Astrocyte (in vitro differentiated cells and primary cell): Measurements from ENCODE around the gene GEN1. TPM values are rescaled to one million over a fixed set of nuclear protein-coding genes. Genes with fewer than 3 reads are reported as not detected.

ENCODE experiments used
- DNase-seq: peaks from one replicate; pipeline ENCODE4 v3.0.0-alpha.2; 2010; ENCODE audit warnings: low read depth
- FAIRE-seq: peaks from 2 replicates; lab custom pipeline; 2011; peaks lifted over from hg19 to GRCh38; lab: Jason Lieb, UNC
- H2AFZ ChIP-seq: 2 replicates; pipeline ENCODE4 v1.6.0; 2012; ENCODE audit warnings: low read depth, low read length, inconsistent platforms
- H3K27ac ChIP-seq: 2 replicates; pipeline ENCODE4 v1.5.1; 2011; ENCODE audit warnings: low read depth, low read length, inconsistent platforms
- H3K27me3 ChIP-seq: 2 replicates; pipeline ENCODE4 v1.6.0; 2011; ENCODE audit warnings: low read length, inconsistent platforms; ENCODE audit not compliant: insufficient read depth
- H3K36me3 ChIP-seq: 2 replicates; pipeline ENCODE4 v1.5.1; 2011; ENCODE audit warnings: low read length, inconsistent platforms; ENCODE audit not compliant: insufficient read depth
- H3K4me1 ChIP-seq: 2 replicates; pipeline ENCODE4 v1.5.1; 2011; ENCODE audit warnings: low read length, inconsistent platforms; ENCODE audit not compliant: insufficient read depth
- H3K4me2 ChIP-seq: 2 replicates; pipeline ENCODE4 v1.6.0; 2012; ENCODE audit warnings: low read length, inconsistent platforms
- H3K4me3 ChIP-seq: 2 replicates; pipeline ENCODE4 v1.5.1; 2011; ENCODE audit warnings: low read depth, mild to moderate bottlenecking, low read length, inconsistent platforms; ENCODE audit not compliant: insufficient read depth
- H3K79me2 ChIP-seq: 2 replicates; pipeline ENCODE4 v1.6.0; 2012; ENCODE audit warnings: mild to moderate bottlenecking, low read length, inconsistent platforms; ENCODE audit not compliant: insufficient read depth
- H3K9ac ChIP-seq: 2 replicates; pipeline ENCODE4 v1.6.0; 2012; ENCODE audit warnings: mild to moderate bottlenecking, low read length, inconsistent platforms
- H3K9me3 ChIP-seq: 2 replicates; pipeline ENCODE4 v1.5.1; 2012; ENCODE audit warnings: low read depth, mild to moderate bottlenecking, low read length, inconsistent platforms; ENCODE audit not compliant: insufficient read depth
- H4K20me1 ChIP-seq: 2 replicates; pipeline ENCODE4 v1.6.0; 2012; ENCODE audit warnings: low read length, inconsistent platforms; ENCODE audit not compliant: insufficient read depth
- H3K27ac Mint-ChIP-seq: one replicate; pipeline ENCODE4 v1.8.0; 2021; ENCODE audit warnings: mild to moderate bottlenecking, mixed read lengths; ENCODE audit not compliant: unreplicated experiment
- H3K27me3 Mint-ChIP-seq: one replicate; pipeline ENCODE4 v1.8.0; 2021; ENCODE audit warnings: low read depth, mixed read lengths; ENCODE audit not compliant: unreplicated experiment
- H3K36me3 Mint-ChIP-seq: one replicate; pipeline ENCODE4 v1.8.0; 2021; ENCODE audit warnings: low read depth, mixed read lengths; ENCODE audit not compliant: unreplicated experiment
- H3K4me1 Mint-ChIP-seq: one replicate; pipeline ENCODE4 v1.8.0; 2021; ENCODE audit warnings: low read depth, mixed read lengths; ENCODE audit not compliant: unreplicated experiment
- H3K4me3 Mint-ChIP-seq: one replicate; pipeline ENCODE4 v1.8.0; 2021; ENCODE audit warnings: mild to moderate bottlenecking, moderate library complexity, mixed read lengths; ENCODE audit not compliant: unreplicated experiment
- H3K9me3 Mint-ChIP-seq: one replicate; pipeline ENCODE4 v1.8.0; 2021; ENCODE audit warnings: mild to moderate bottlenecking, mixed read lengths; ENCODE audit not compliant: unreplicated experiment
- EZH2 ChIP-seq: IDR thresholded peaks from 2 replicates; pipeline ENCODE4 v1.6.1; 2012; ENCODE audit warnings: mild to moderate bottlenecking, low read length, inconsistent platforms; ENCODE audit not compliant: insufficient read depth
- total RNA-seq: library from RNA; stranded (reverse); gene quantifications from 2 replicates; pipeline ENCODE4 v1.2.1, GENCODE V29; 2021
- TF ChIP-seq, protein P1 (sequence below): IDR thresholded peaks from 2 replicates; pipeline ENCODE4 v1.5.1; 2011; ENCODE audit warnings: low read depth, mild to moderate bottlenecking, inconsistent platforms, low read length, moderate library complexity; ENCODE audit not compliant: insufficient read depth

The GEN1 gene
- total RNA-seq, 1 donor from 2014 or later: 9.1 TPM

DNA sequence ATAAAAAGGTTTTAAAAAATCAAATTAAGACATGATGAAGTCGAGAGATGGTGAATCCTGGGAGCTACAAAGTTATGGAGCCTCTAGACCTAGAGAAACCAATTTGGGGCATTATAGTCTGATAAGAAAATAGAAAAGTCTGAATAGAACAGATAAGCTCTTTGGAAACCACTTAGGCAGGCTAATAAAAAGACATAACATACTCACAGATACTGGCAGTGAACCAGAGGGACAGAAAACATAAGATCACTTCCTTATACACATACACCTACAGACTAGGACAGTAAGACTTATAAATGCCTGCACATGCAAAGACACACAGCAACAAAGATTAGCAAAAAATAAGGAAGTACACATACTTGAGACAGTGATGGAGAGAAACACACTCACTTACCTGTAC is 20.3 kb upstream of the GEN1 start:
- Mint-ChIP-seq H3K4me1 (no peaks in the 10 kb centered on the region), H3K27ac (no peak overlapping the region), H3K9me3 (no peaks in the 10 kb centered on the region), H3K36me3 (peaks cover 5% of the 10 kb centered on the region), H3K4me3 (no peak overlapping the region), H3K27me3 (no peaks in the 10 kb centered on the region)
- TF ChIP-seq EZH2: no peak
- TF ChIP-seq, protein P1, sequence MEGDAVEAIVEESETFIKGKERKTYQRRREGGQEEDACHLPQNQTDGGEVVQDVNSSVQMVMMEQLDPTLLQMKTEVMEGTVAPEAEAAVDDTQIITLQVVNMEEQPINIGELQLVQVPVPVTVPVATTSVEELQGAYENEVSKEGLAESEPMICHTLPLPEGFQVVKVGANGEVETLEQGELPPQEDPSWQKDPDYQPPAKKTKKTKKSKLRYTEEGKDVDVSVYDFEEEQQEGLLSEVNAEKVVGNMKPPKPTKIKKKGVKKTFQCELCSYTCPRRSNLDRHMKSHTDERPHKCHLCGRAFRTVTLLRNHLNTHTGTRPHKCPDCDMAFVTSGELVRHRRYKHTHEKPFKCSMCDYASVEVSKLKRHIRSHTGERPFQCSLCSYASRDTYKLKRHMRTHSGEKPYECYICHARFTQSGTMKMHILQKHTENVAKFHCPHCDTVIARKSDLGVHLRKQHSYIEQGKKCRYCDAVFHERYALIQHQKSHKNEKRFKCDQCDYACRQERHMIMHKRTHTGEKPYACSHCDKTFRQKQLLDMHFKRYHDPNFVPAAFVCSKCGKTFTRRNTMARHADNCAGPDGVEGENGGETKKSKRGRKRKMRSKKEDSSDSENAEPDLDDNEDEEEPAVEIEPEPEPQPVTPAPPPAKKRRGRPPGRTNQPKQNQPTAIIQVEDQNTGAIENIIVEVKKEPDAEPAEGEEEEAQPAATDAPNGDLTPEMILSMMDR: no peak
- Histone ChIP-seq H3K79me2 (no peaks in the 10 kb centered on the region), H3K4me3 (no peak overlapping the region), H4K20me1 (no peaks in the 10 kb centered on the region), H3K36me3 (peaks cover 24% of the 10 kb centered on the region), H3K4me1 (peaks cover 11% of the 10 kb centered on the region), H3K9ac (no peak overlapping the region), H3K27me3 (no peaks in the 10 kb centered on the region), H3K4me2 (no peak overlapping the region), H3K27ac (no peak overlapping the region), H3K9me3 (no peaks in the 10 kb centered on the region), H2AFZ (no peak overlapping the region)
- FAIRE-seq (no peak), DNase-seq (no peak)

DNA sequence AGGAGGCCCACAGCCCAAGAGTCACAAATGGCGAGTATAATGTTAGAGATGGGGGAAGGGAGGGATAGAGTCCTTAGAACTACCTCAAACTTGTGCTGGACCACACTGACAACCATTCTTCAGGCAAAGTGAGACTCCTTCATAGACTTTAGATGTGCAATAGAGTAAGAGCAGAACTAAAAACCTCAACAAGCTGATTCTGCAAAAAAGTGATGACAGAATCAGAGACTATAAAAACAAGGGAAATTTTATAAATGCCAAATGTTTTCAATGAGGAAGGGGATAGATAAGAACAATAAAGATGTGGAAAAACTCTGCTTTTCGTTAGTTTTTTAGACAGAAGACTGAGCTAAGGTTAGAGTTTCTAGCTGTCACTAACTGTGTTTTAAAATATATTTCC is 18.1 kb upstream of the GEN1 start:
- no peaks in the 10 kb centered on the region for H3K9me3 Mint-ChIP-seq
- peaks cover 6% of the 10 kb centered on the region for H3K79me2 ChIP-seq
- H4K20me1 ChIP-seq: no peaks in the 10 kb centered on the region
- no peaks in the 10 kb centered on the region for H3K9me3 ChIP-seq
- TF ChIP-seq, protein P1: no peak
- TF ChIP-seq EZH2: no peak
- FAIRE-seq (no peak), DNase-seq (no peak)
- H3K4me3 ChIP-seq: no peak overlapping the region
- no peaks in the 10 kb centered on the region for H3K27me3 Mint-ChIP-seq
- H3K4me2 ChIP-seq: no peak overlapping the region
- H3K4me3 Mint-ChIP-seq: no peak overlapping the region
- H3K36me3 Mint-ChIP-seq: peaks cover 11% of the 10 kb centered on the region
- H3K9ac ChIP-seq: no peak overlapping the region
- H3K4me1 Mint-ChIP-seq: no peaks in the 10 kb centered on the region
- H3K4me1 ChIP-seq: peaks cover 11% of the 10 kb centered on the region
- H3K36me3 ChIP-seq: peaks cover 23% of the 10 kb centered on the region
- no peak overlapping the region for H3K27ac Mint-ChIP-seq
- H3K27me3 ChIP-seq: no peaks in the 10 kb centered on the region
- no peak overlapping the region for H3K27ac ChIP-seq
- H2AFZ ChIP-seq: no peak overlapping the region

DNA sequence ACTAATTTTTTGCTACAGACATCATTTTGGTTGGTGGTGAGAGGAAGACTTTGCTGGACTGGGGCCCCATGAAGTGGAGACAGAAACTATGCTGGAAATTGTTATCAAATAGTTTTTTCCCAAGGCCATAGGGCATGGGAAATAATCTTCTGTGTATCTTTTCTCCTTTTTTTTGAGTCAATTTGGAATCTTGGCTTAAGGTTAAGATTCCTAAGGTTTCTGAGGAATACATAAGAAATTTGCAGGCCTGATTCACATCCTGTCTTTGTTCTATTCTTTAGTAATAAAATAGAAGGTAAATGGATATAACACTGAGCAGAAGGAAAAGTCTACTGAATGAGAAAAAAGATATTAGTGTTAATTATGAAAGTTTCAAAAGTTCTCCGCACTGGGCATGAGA is 16.9 kb upstream of the GEN1 start:
- Histone ChIP-seq H3K36me3 (peaks cover 22% of the 10 kb centered on the region), H3K4me3 (no peak overlapping the region), H2AFZ (no peak overlapping the region), H3K9ac (peak overlapping the region; percentile 53), H3K4me1 (peaks cover 11% of the 10 kb centered on the region), H3K79me2 (peaks cover 6% of the 10 kb centered on the region), H3K9me3 (no peaks in the 10 kb centered on the region), H3K27ac (peak overlapping the region; percentile 85), H3K27me3 (no peaks in the 10 kb centered on the region), H3K4me2 (peak overlapping the region; percentile 50), H4K20me1 (no peaks in the 10 kb centered on the region)
- H3K27ac Mint-ChIP-seq: no peak overlapping the region
- no peaks in the 10 kb centered on the region for H3K4me1 Mint-ChIP-seq
- DNase-seq: peak; percentile 78
- H3K4me3 Mint-ChIP-seq: no peak overlapping the region
- no peaks in the 10 kb centered on the region for H3K27me3 Mint-ChIP-seq
- H3K9me3 Mint-ChIP-seq: no peaks in the 10 kb centered on the region
- TF ChIP-seq EZH2: no peak
- TF ChIP-seq, protein P1: no peak
- H3K36me3 Mint-ChIP-seq: peaks cover 11% of the 10 kb centered on the region
- FAIRE-seq: no peak
